Endometrium (tissue), 2 donors: ENCODE data around the gene SUCLA2.
"Not testable (repeated sequence)": the region's sequence is repeated elsewhere in the genome, so short reads cannot be mapped to it uniquely, and the experiment has no call there.

ENCODE experiments used
- FAIRE-seq: peaks from 2 replicates; lab custom pipeline; 2012; peaks lifted over from hg19 to GRCh38; lab: Jason Lieb, UNC
- donor health status: control.
- donor health status: control.

Gene SUCLA2

GRCh38 chr13:47991859-47992258, 9.2 kb downstream of the SUCLA2 start:
- FAIRE-seq, result no peak

GRCh38 chr13:47990920-47991466, 10.1 kb downstream of the SUCLA2 start:
- FAIRE-seq, result no peak

- FAIRE-seq, result no peak
Observed at GRCh38 chr13:47990427-47990826, 10.6 kb downstream of the SUCLA2 start.

- no peak for FAIRE-seq
Observed at GRCh38 chr13:47983070-47983469, 18.0 kb downstream of the SUCLA2 start.

- no peak for FAIRE-seq
Observed at GRCh38 chr13:47976325-47976724, 24.7 kb downstream of the SUCLA2 start.

- no peak for FAIRE-seq
Observed at GRCh38 chr13:47964863-47965262, 36.2 kb downstream of the SUCLA2 start.

- no peak for FAIRE-seq
Observed at GRCh38 chr13:47962237-47962636, 38.8 kb downstream of the SUCLA2 start.

- no peak for FAIRE-seq
Observed at GRCh38 chr13:47959468-47960247, 41.4 kb downstream of the SUCLA2 start.

- FAIRE-seq, result no peak
Observed at GRCh38 chr13:47957073-47957472, 44.0 kb downstream of the SUCLA2 start.

GRCh38 chr13:47955836-47956235, 45.2 kb downstream of the SUCLA2 start:
- no peak for FAIRE-seq

GRCh38 chr13:47949799-47950198, 51.3 kb downstream of the SUCLA2 start:
- FAIRE-seq, result no peak

- no peak for FAIRE-seq
Observed at GRCh38 chr13:47945738-47946137, 55.3 kb downstream of the SUCLA2 start.

GRCh38 chr13:47945146-47945545, 55.9 kb downstream of the SUCLA2 start:
- FAIRE-seq, result not testable (repeated sequence)

- no peak for FAIRE-seq
Observed at GRCh38 chr13:47934371-47934770, 66.7 kb downstream of the SUCLA2 start.

GRCh38 chr13:47932950-47933923, 67.8 kb downstream of the SUCLA2 start:
- no peak for FAIRE-seq

- no peak for FAIRE-seq
Observed at GRCh38 chr13:47930649-47931165, 70.4 kb downstream of the SUCLA2 start.

- no peak for FAIRE-seq
Observed at GRCh38 chr13:47929156-47929555, 71.9 kb downstream of the SUCLA2 start.

GRCh38 chr13:47917022-47917574, 84.0 kb downstream of the SUCLA2 start:
- FAIRE-seq, result no peak

- FAIRE-seq, result no peak
Observed at GRCh38 chr13:47908197-47908902, 92.7 kb downstream of the SUCLA2 start.

GRCh38 chr13:47904891-47905290, 96.2 kb downstream of the SUCLA2 start:
- no peak for FAIRE-seq

GRCh38 chr13:47904241-47904640, 96.8 kb downstream of the SUCLA2 start:
- FAIRE-seq, result no peak

GRCh38 chr13:47903836-47904235, 97.2 kb downstream of the SUCLA2 start:
- no peak for FAIRE-seq
